Stimulated activated CD4-positive, alpha-beta T cell treated with anti-CD3 and anti-CD28 coated beads, Interleukin-12 subunit alpha, Interleukin-12 subunit beta, amount 100 ng/mL, for 4 hours (primary cell): ENCODE measurements around the gene SMPD3.

Experiments used
- DNase-seq: peaks from one replicate; pipeline ENCODE4 v3.0.0-alpha.2; 2020

SMPD3 gene

GRCh38 chr16:68379472-68380347 is 68.6 kb downstream of the SMPD3 start:
- no peak for DNase-seq

GRCh38 chr16:68378436-68379415 is 69.6 kb downstream of the SMPD3 start:
- DNase-seq = no peak

- DNase-seq = no peak
Observed at GRCh38 chr16:68377667-68378393, 70.5 kb downstream of the SMPD3 start.

- DNase-seq = no peak
Observed at GRCh38 chr16:68377221-68377620, 71.1 kb downstream of the SMPD3 start.

- DNase-seq = no peak
Observed at GRCh38 chr16:68376590-68376989, 71.7 kb downstream of the SMPD3 start.

GRCh38 chr16:68375801-68376536 is 72.3 kb downstream of the SMPD3 start:
- no peak for DNase-seq

GRCh38 chr16:68374961-68375660 is 73.2 kb downstream of the SMPD3 start:
- no peak for DNase-seq

- no peak for DNase-seq
Observed at GRCh38 chr16:68374246-68374805, 74.0 kb downstream of the SMPD3 start.

GRCh38 chr16:68373528-68374245 is 74.6 kb downstream of the SMPD3 start:
- DNase-seq = no peak

- DNase-seq = no peak
Observed at GRCh38 chr16:68372806-68373205, 75.5 kb downstream of the SMPD3 start.

- DNase-seq = no peak
Observed at GRCh38 chr16:68372381-68372720, 76.0 kb downstream of the SMPD3 start.

- DNase-seq = no peak
Observed at GRCh38 chr16:68371706-68372380, 76.5 kb downstream of the SMPD3 start.

- DNase-seq = no peak
Observed at GRCh38 chr16:68371276-68371651, 77.0 kb downstream of the SMPD3 start.

GRCh38 chr16:68370581-68371275 is 77.6 kb downstream of the SMPD3 start:
- DNase-seq = peak; percentile 23

- no peak for DNase-seq
Observed at GRCh38 chr16:68369697-68370580, 78.4 kb downstream of the SMPD3 start.

GRCh38 chr16:68369168-68369567 is 79.1 kb downstream of the SMPD3 start:
- no peak for DNase-seq

- no peak for DNase-seq
Observed at GRCh38 chr16:68368301-68368888, 79.9 kb downstream of the SMPD3 start.

- DNase-seq = no peak
Observed at GRCh38 chr16:68367891-68368290, 80.4 kb downstream of the SMPD3 start.
